ENCODE data around the gene MICAL1.
"Not testable (repeated sequence)": the region's sequence is repeated elsewhere in the genome, so short reads cannot be mapped to it uniquely, and the experiment has no call there.

The MICAL1 gene

GRCh38 chr6:109477184-109477583, 21.6 kb upstream of the MICAL1 start:
- DNase-seq, result no peak

- no peak for DNase-seq
Observed at GRCh38 chr6:109475625-109476024, 20.1 kb upstream of the MICAL1 start.

GRCh38 chr6:109474995-109475394, 19.4 kb upstream of the MICAL1 start:
- DNase-seq, result no peak

GRCh38 chr6:109473120-109473519, 17.5 kb upstream of the MICAL1 start:
- DNase-seq, result no peak

GRCh38 chr6:109472132-109472995, 16.8 kb upstream of the MICAL1 start:
- DNase-seq, result no peak

- no peak for DNase-seq
Observed at GRCh38 chr6:109471105-109471810, 15.7 kb upstream of the MICAL1 start.

GRCh38 chr6:109469591-109470189, 14.1 kb upstream of the MICAL1 start:
- DNase-seq, result no peak

GRCh38 chr6:109467696-109468095, 12.1 kb upstream of the MICAL1 start:
- no peak for DNase-seq

- DNase-seq, result no peak
Observed at GRCh38 chr6:109466212-109466923, 10.8 kb upstream of the MICAL1 start.

- DNase-seq, result no peak
Observed at GRCh38 chr6:109465772-109466171, 10.2 kb upstream of the MICAL1 start.

GRCh38 chr6:109461733-109462526, 6.4 kb upstream of the MICAL1 start:
- no peak for DNase-seq

- not testable (repeated sequence) for DNase-seq
Observed at GRCh38 chr6:109461205-109461604, 5.6 kb upstream of the MICAL1 start.

- DNase-seq, result no peak
Observed at GRCh38 chr6:109460161-109460829, 4.7 kb upstream of the MICAL1 start.

GRCh38 chr6:109458774-109459531, 3.4 kb upstream of the MICAL1 start:
- no peak for DNase-seq

GRCh38 chr6:109457562-109457996, 2.0 kb upstream of the MICAL1 start:
- DNase-seq, result no peak

- no peak for DNase-seq
Observed at GRCh38 chr6:109456710-109457561, 1.4 kb upstream of the MICAL1 start.

GRCh38 chr6:109456111-109456583, 575 bp upstream of the MICAL1 start:
- no peak for DNase-seq

- no peak for DNase-seq
Observed at GRCh38 chr6:109454496-109455436, 806 bp downstream of the MICAL1 start.

Data from NCI-H446 treated with DMSO at 0.1 percent for 48 hours (cell line).